Tibial nerve (tissue), 4 donors: ENCODE measurements around the gene RAC2. TPM values are rescaled to one million over a fixed set of nuclear protein-coding genes. Genes with fewer than 3 reads are reported as not detected.

ENCODE experiments used
- DNase-seq, 2 donors: peaks; one replicate each; pipeline ENCODE4 v3.0.0-alpha.2; 2019; ENCODE audit warnings: low spot score in 2 of 2
- H3K27ac ChIP-seq, 4 donors: fragments of 200-600 bp; sonication (generic) in 3 of 4; one replicate each; pipeline ENCODE4 v1.5.1; 2017 to 2019; ENCODE audit warnings: mild to moderate bottlenecking in 1 of 4
- H3K27me3 ChIP-seq, 2 donors: fragments of 200-600 bp; sonication (generic) in 1 of 2; one replicate each; pipeline versions ENCODE4 v1.5.1 to v1.6.0; 2017 to 2019
- H3K36me3 ChIP-seq, 3 donors: fragments of 200-600 bp; sonication (generic); one replicate each; pipeline ENCODE4 v1.5.1; 2018 to 2019
- H3K4me1 ChIP-seq, 4 donors: fragments of 200-600 bp; sonication (generic) in 3 of 4; one replicate each; pipeline ENCODE4 v1.5.1; 2017 to 2019
- H3K4me3 ChIP-seq, 4 donors: fragments of 200-600 bp; sonication (generic) in 3 of 4; one replicate each; pipeline ENCODE4 v1.5.1; 2017 to 2019; ENCODE audit warnings: mild to moderate bottlenecking in 1 of 4, moderate library complexity in 1 of 4
- H3K9me3 ChIP-seq, 4 donors: fragments of 200-600 bp; sonication (generic) in 3 of 4; one replicate each; pipeline ENCODE4 v1.5.1; 2017 to 2019
- CTCF ChIP-seq, 5 experiments: fragments of 200-600 bp in 3 of 5; fragments of 450-650 bp in 2 of 5; sonication (generic) in 3 of 5; IDR thresholded peaks; one replicate each; pipeline ENCODE4 v1.5.1; 2016 to 2019; ENCODE audit warnings: antibody characterized with exemption in 5 of 5, mild to moderate bottlenecking in 3 of 5, moderate library complexity in 2 of 5
- EP300 ChIP-seq, 2 donors: sonication (generic); formaldehyde crosslinking; IDR thresholded peaks; one replicate each; pipeline ENCODE4 v1.6.1; 2017; ENCODE audit warnings: antibody characterized with exemption in 2 of 2, mild to moderate bottlenecking in 1 of 2
- POLR2A ChIP-seq, 2 donors: fragments of 450-650 bp; IDR thresholded peaks; one replicate each; pipeline ENCODE4 v1.6.1; 2017; ENCODE audit warnings: antibody characterized with exemption in 2 of 2, mild to moderate bottlenecking in 2 of 2, moderate library complexity in 2 of 2
- WGBS, 2 donors: methylation state at CpG; one replicate each; pipeline ENCODE4 v1.1.5; 2018; 5-methylcytosine and 5-hydroxymethylcytosine counted together
- total RNA-seq, 4 donors: library from RNA; depleted of rRNA; stranded (reverse); fragments of >200 nt; gene quantifications; one replicate each; pipeline ENCODE4 v1.1.0, GENCODE V29; 2016

The RAC2 gene
- total RNA-seq, 4 donors from 2014 or later: 6.3 to 18.6 (median 7.8) TPM

- DNase-seq: no peak
- Histone ChIP-seq H3K27ac (no peak overlapping the region), H3K36me3 (peaks cover 0 to 38% (median 0%) of the 10 kb centered on the region in 3 donors), H3K9me3 (no peaks in the 10 kb centered on the region), H3K4me3 (no peak overlapping the region), H3K27me3 (no peaks in the 10 kb centered on the region), H3K4me1 (peaks cover 0 to 53% (median 24%) of the 10 kb centered on the region in 4 donors)
- 80 to 85% methylated on average over 14 of the region's 15 CpGs for WGBS, 2 donors
- no peak for TF ChIP-seq POLR2A (IDR thresholded peaks at IDR 0.05)
- no peak for TF ChIP-seq EP300 (IDR thresholded peaks at IDR 0.05)
- no peak for TF ChIP-seq CTCF (IDR thresholded peaks at IDR 0.05)
These were observed 63.4 kb downstream of the RAC2 start for GRCh38 chr22:37180531-37181231.

- Histone ChIP-seq H3K4me1 (peaks cover 0 to 57% (median 26%) of the 10 kb centered on the region in 4 donors), H3K9me3 (no peaks in the 10 kb centered on the region), H3K4me3 (no peak overlapping the region), H3K27ac (no peak overlapping the region), H3K36me3 (peaks cover 0 to 38% (median 0%) of the 10 kb centered on the region in 3 donors), H3K27me3 (no peaks in the 10 kb centered on the region)
- DNase-seq: no peak
- no peak for TF ChIP-seq EP300 (IDR thresholded peaks at IDR 0.05)
- TF ChIP-seq CTCF (IDR thresholded peaks at IDR 0.05): no peak
- no peak for TF ChIP-seq POLR2A (IDR thresholded peaks at IDR 0.05)
- WGBS, 2 donors: 84 to 85% methylated on average over 30 to 31 of the region's 31 CpGs
These were observed 64.2 kb downstream of the RAC2 start for GRCh38 chr22:37179622-37180420.

GRCh38 chr22:37179126-37179470 lies 65.0 kb downstream of the RAC2 start:
- WGBS, 2 donors: 82 to 87% methylated on average over 10 of the region's 10 CpGs
- Histone ChIP-seq H3K27ac (peak overlapping the region in 2 of 4 donors; percentile 38 to 56), H3K4me1 (peaks cover 0 to 57% (median 26%) of the 10 kb centered on the region in 4 donors), H3K9me3 (no peaks in the 10 kb centered on the region), H3K4me3 (no peak overlapping the region), H3K27me3 (no peaks in the 10 kb centered on the region), H3K36me3 (peaks cover 0 to 34% (median 0%) of the 10 kb centered on the region in 3 donors)
- TF ChIP-seq POLR2A (IDR thresholded peaks at IDR 0.05) (no peak), CTCF (IDR thresholded peaks at IDR 0.05) (no peak), EP300 (IDR thresholded peaks at IDR 0.05) (no peak)
- DNase-seq: no peak

GRCh38 chr22:37178350-37179125 lies 65.5 kb downstream of the RAC2 start:
- Histone ChIP-seq H3K36me3 (peaks cover 0 to 28% (median 0%) of the 10 kb centered on the region in 3 donors), H3K4me1 (peaks cover 0 to 57% (median 26%) of the 10 kb centered on the region in 4 donors), H3K27me3 (no peaks in the 10 kb centered on the region), H3K27ac (peak overlapping the region in 2 of 4 donors; percentile 38 to 56), H3K9me3 (no peaks in the 10 kb centered on the region), H3K4me3 (no peak overlapping the region)
- WGBS, 2 donors: 25 to 30% methylated on average over 16 to 17 of the region's 17 CpGs
- DNase-seq: no peak
- TF ChIP-seq EP300 (IDR thresholded peaks at IDR 0.05) (no peak), CTCF (IDR thresholded peaks at IDR 0.05) (no peak), POLR2A (IDR thresholded peaks at IDR 0.05) (no peak)
